ENCODE data around the gene CHI3L1. TPM values are rescaled to one million over a fixed set of nuclear protein-coding genes. Genes with fewer than 3 reads are reported as not detected.

The CHI3L1 gene
- total RNA-seq, 3 donors from 2014 or later, result 0.58 to 10.8 (median 1.8) TPM

- ATAC-seq, result no peak
Measured at GRCh38 chr1:203162403-203162802, 24.1 kb downstream of the CHI3L1 start.

GRCh38 chr1:203161703-203162102, 24.8 kb downstream of the CHI3L1 start:
- DNase-seq, result no peak
- no peak overlapping the region for H3K4me3 ChIP-seq
- no peaks in the 10 kb centered on the region for H3K36me3 ChIP-seq (ENCODE audit: low read depth)
- intact Hi-C loops (cut with DNase I, micrococcal nuclease), result no loop called here
- no peak for TF ChIP-seq CTCF (IDR thresholded peaks at IDR 0.05)
- H3K9me3 ChIP-seq, result no peaks in the 10 kb centered on the region
- H3K4me1 ChIP-seq (ENCODE audit: low read depth), result peaks cover under 1% of the 10 kb centered on the region
- no peak for ATAC-seq

More at GRCh38 chr1:203162403-203162802, 24.1 kb downstream of the CHI3L1 start:
- no peaks in the 10 kb centered on the region for H3K9me3 ChIP-seq
- H3K36me3 ChIP-seq (ENCODE audit: low read depth), result no peaks in the 10 kb centered on the region
- DNase-seq, result no peak
- intact Hi-C loops (cut with DNase I, micrococcal nuclease), result no loop called here
- H3K4me3 ChIP-seq, result no peak overlapping the region
- H3K4me1 ChIP-seq (ENCODE audit: low read depth), result no peaks in the 10 kb centered on the region
- no peak for TF ChIP-seq CTCF (IDR thresholded peaks at IDR 0.05)

- Histone ChIP-seq H3K4me3 (no peak overlapping the region), H3K36me3 (ENCODE audit: low read depth) (no peaks in the 10 kb centered on the region), H3K4me1 (ENCODE audit: low read depth) (peaks cover 6% of the 10 kb centered on the region), H3K9me3 (no peaks in the 10 kb centered on the region)
- intact Hi-C loops (cut with DNase I, micrococcal nuclease), result no loop called here
- DNase-seq (no peak), ATAC-seq (no peak)
- TF ChIP-seq CTCF (IDR thresholded peaks at IDR 0.05), result no peak
Measured at GRCh38 chr1:203161175-203161574, 25.3 kb downstream of the CHI3L1 start.

GRCh38 chr1:203159844-203160243, 26.7 kb downstream of the CHI3L1 start:
- Histone ChIP-seq H3K9me3 (no peaks in the 10 kb centered on the region), H3K4me1 (ENCODE audit: low read depth) (peaks cover 6% of the 10 kb centered on the region), H3K36me3 (ENCODE audit: low read depth) (no peaks in the 10 kb centered on the region), H3K4me3 (no peak overlapping the region)
- no peak for ATAC-seq
- intact Hi-C loops (cut with DNase I, micrococcal nuclease), result no loop called here
- TF ChIP-seq CTCF (IDR thresholded peaks at IDR 0.05), result no peak
- DNase-seq, result no peak

GRCh38 chr1:203158960-203159665, 27.4 kb downstream of the CHI3L1 start:
- no peak for DNase-seq
- Histone ChIP-seq H3K4me1 (ENCODE audit: low read depth) (peaks cover 6% of the 10 kb centered on the region), H3K36me3 (ENCODE audit: low read depth) (no peaks in the 10 kb centered on the region), H3K9me3 (no peaks in the 10 kb centered on the region), H3K4me3 (no peak overlapping the region)
- no peak for ATAC-seq
- TF ChIP-seq CTCF (IDR thresholded peaks at IDR 0.05), result no peak
- intact Hi-C loops (cut with DNase I, micrococcal nuclease), result no loop called here
